DND-41 (cell line): ENCODE data around the gene VPS13A.

Experiments
- ATAC-seq: fragments of 200-7000 bp; cut with Tn5 transposase; 3 replicates; pipeline ENCODE4 v1.9.1; 2021; ENCODE audit warnings: low read depth; ENCODE audit not compliant: insufficient read depth
- DNase-seq: peaks from one replicate; pipeline ENCODE4 v3.0.0-alpha.2; 2020
- H2AFZ ChIP-seq: 2 replicates; pipeline ENCODE4 v1.6.0; 2012; ENCODE audit warnings: low read depth, low read length
- H3K27ac ChIP-seq: 2 replicates; pipeline ENCODE4 v1.5.1; 2012; ENCODE audit warnings: low read length, inconsistent platforms
- H3K27me3 ChIP-seq: fragments of 200-600 bp; sonication (generic); 2 replicates; pipeline ENCODE4 v1.6.0; 2012; ENCODE audit warnings: low read length, mild to moderate bottlenecking, inconsistent platforms; ENCODE audit not compliant: insufficient read depth, poor library complexity
- H3K36me3 ChIP-seq: 2 replicates; pipeline ENCODE4 v1.5.1; 2012; ENCODE audit warnings: low read length, inconsistent platforms; ENCODE audit not compliant: insufficient read depth
- H3K4me1 ChIP-seq: 2 replicates; pipeline ENCODE4 v1.5.1; 2012; ENCODE audit warnings: mild to moderate bottlenecking, low read length; ENCODE audit not compliant: insufficient read depth
- H3K4me2 ChIP-seq: 2 replicates; pipeline ENCODE4 v1.6.0; 2012; ENCODE audit warnings: mild to moderate bottlenecking, moderate library complexity, low read length, inconsistent platforms; ENCODE audit not compliant: insufficient read depth
- H3K4me3 ChIP-seq, 2 experiments: fragments of 200-600 bp in 1 of 2; shearing (Covaris generic) in 1 of 2; 2 replicates each; pipeline ENCODE4 v1.5.1; 2012 to 2016; ENCODE audit warnings: inconsistent platforms in 2 of 2, low read length in 2 of 2, mild to moderate bottlenecking in 2 of 2, low read depth in 1 of 2, moderate library complexity in 1 of 2
- H3K79me2 ChIP-seq: 2 replicates; pipeline ENCODE4 v1.6.0; 2012; ENCODE audit warnings: low read length, inconsistent platforms; ENCODE audit not compliant: insufficient read depth
- H3K9ac ChIP-seq: 2 replicates; pipeline ENCODE4 v1.6.0; 2012; ENCODE audit warnings: low read depth, mild to moderate bottlenecking, inconsistent platforms, low read length, moderate library complexity
- H3K9me3 ChIP-seq: 2 replicates; pipeline ENCODE4 v1.5.1; 2012; ENCODE audit warnings: low read length, moderate library complexity, mild to moderate bottlenecking, inconsistent platforms; ENCODE audit not compliant: insufficient read depth, severe bottlenecking
- H4K20me1 ChIP-seq: 2 replicates; pipeline ENCODE4 v1.6.0; 2012; ENCODE audit warnings: low read length; ENCODE audit not compliant: insufficient read depth
- EZH2 ChIP-seq: IDR thresholded peaks from 3 replicates; pipeline ENCODE4 v1.6.1; 2012; ENCODE audit warnings: borderline replicate concordance, low read depth, mild to moderate bottlenecking, moderate library complexity, low read length, inconsistent platforms; ENCODE audit not compliant: severe bottlenecking
- TF ChIP-seq, protein P1 (sequence below): IDR thresholded peaks from 2 replicates; pipeline ENCODE4 v1.5.1; 2012; ENCODE audit warnings: borderline replicate concordance, low read length, moderate library complexity, mild to moderate bottlenecking; ENCODE audit not compliant: poor library complexity, severe bottlenecking; ENCODE audit errors: extremely low read depth

Gene VPS13A

DNA sequence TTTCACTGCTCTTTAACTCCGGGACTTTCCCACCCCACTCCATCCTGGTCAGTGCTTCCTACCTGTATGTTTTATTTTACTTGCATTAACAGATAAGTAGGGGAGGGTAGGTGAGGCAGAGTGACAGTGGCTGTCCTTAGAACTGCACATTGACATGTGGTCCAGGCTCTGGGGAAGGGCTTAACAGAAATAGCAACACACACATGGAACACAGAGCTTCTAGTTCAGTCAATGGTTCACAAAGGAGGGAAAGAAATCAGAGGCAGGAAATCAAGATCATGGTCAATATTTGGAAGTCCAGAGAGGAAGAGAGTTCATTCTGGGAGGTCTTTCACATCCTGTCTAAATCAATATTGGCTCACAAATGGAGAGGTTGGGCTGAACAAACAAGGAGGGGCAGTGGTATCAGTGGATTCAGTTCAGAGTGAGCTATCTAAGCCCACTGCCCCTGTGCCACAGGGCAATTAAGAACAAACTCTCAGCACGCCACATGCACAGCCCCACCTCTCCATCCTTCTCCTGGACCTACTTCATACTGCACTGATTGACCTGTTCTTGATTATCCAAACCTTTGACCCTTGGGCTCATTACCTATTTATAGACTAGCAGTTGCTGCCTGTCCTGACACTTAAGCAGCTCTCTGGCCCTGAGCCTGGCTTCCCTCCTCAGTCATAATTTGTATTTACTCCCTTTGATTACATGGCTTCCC, 6.2 kb upstream of the VPS13A start:
- Histone ChIP-seq H3K4me1 (no peaks in the 10 kb centered on the region), H3K36me3 (no peaks in the 10 kb centered on the region), H3K27me3 (peaks cover 4% of the 10 kb centered on the region), H3K9ac (no peak overlapping the region), H4K20me1 (no peaks in the 10 kb centered on the region), H3K4me3 (no peak overlapping the region), H3K4me2 (no peak overlapping the region), H2AFZ (no peak overlapping the region), H3K9me3 (no peaks in the 10 kb centered on the region), H3K27ac (no peak overlapping the region), H3K79me2 (no peaks in the 10 kb centered on the region)
- TF ChIP-seq, protein P1, sequence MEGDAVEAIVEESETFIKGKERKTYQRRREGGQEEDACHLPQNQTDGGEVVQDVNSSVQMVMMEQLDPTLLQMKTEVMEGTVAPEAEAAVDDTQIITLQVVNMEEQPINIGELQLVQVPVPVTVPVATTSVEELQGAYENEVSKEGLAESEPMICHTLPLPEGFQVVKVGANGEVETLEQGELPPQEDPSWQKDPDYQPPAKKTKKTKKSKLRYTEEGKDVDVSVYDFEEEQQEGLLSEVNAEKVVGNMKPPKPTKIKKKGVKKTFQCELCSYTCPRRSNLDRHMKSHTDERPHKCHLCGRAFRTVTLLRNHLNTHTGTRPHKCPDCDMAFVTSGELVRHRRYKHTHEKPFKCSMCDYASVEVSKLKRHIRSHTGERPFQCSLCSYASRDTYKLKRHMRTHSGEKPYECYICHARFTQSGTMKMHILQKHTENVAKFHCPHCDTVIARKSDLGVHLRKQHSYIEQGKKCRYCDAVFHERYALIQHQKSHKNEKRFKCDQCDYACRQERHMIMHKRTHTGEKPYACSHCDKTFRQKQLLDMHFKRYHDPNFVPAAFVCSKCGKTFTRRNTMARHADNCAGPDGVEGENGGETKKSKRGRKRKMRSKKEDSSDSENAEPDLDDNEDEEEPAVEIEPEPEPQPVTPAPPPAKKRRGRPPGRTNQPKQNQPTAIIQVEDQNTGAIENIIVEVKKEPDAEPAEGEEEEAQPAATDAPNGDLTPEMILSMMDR: no peak
- TF ChIP-seq EZH2: no peak
- ATAC-seq (no peak), DNase-seq (no peak)

- DNase-seq (no peak), ATAC-seq (no peak)
- H3K27ac ChIP-seq: no peak overlapping the region
These were observed 2.2 kb upstream of the VPS13A start for GRCh38 chr9:77175151-77175550.

DNA sequence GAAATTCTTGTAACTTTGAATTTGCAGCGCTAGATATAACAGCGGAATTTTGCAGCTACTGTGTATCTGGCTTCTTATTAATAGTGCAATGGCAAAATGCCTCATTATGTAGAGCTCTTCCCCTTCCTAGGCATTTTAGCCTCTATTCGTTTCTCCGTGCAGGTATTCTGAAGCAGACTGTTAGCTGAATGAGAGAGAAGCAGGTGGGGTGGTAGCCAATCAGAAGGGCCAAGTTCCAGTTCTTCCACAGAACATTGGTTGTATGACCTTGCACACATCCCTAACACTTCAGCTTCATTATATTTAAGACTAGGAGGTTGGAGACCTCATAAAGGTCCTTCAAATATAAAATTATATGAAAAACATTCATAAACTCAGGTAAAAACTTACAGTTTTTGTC, 1.2 kb upstream of the VPS13A start:
- Histone ChIP-seq H3K4me2 (no peak overlapping the region; the same call in 1 of the 2 replicates), H2AFZ (peak overlapping the region; percentile 69; the same call in 1 of the 2 replicates)
- DNase-seq: no peak

More at GRCh38 chr9:77175151-77175550, 2.2 kb upstream of the VPS13A start:
- Histone ChIP-seq H4K20me1 (no peaks in the 10 kb centered on the region; the same call in 1 of the 2 replicates), H3K4me3 (no peak overlapping the region), H3K4me2 (no peak overlapping the region), H3K4me1 (peaks cover 18% of the 10 kb centered on the region), H3K79me2 (peaks cover 24% of the 10 kb centered on the region), H3K9me3 (no peaks in the 10 kb centered on the region), H3K9ac (no peak overlapping the region), H3K27me3 (peaks cover 4% of the 10 kb centered on the region), H2AFZ (no peak overlapping the region; the same call in 1 of the 2 replicates), H3K36me3 (no peaks in the 10 kb centered on the region; the same call in 1 of the 2 replicates)
- TF ChIP-seq EZH2: no peak
- TF ChIP-seq, protein P1: no peak

More for the DNA sequence above, 1.2 kb upstream of the VPS13A start:
- no peak for TF ChIP-seq EZH2
- TF ChIP-seq, protein P1: no peak
- H3K27ac ChIP-seq: no peak overlapping the region
- H3K27me3 ChIP-seq: no peaks in the 10 kb centered on the region
- H3K9me3 ChIP-seq: no peaks in the 10 kb centered on the region
- peaks cover 25% of the 10 kb centered on the region for H3K4me1 ChIP-seq
- no peak for ATAC-seq
- no peak overlapping the region for H3K4me3 ChIP-seq
- H3K9ac ChIP-seq: no peak overlapping the region
- H4K20me1 ChIP-seq: peaks cover 6% of the 10 kb centered on the region; the same call in 1 of the 2 replicates
- no peaks in the 10 kb centered on the region; the same call in 1 of the 2 replicates for H3K36me3 ChIP-seq
- peaks cover 34% of the 10 kb centered on the region for H3K79me2 ChIP-seq
